Fibroblast of skin of left biceps (primary cell): ENCODE measurements around the gene GCSH.
"Not testable (repeated sequence)": the region's sequence is repeated elsewhere in the genome, so short reads cannot be mapped to it uniquely, and the experiment has no call there.

Experiments used
- DNase-seq, 2 experiments: peaks; one replicate each; pipeline ENCODE4 v3.0.0-alpha.2; 2013; ENCODE audit warnings: low read depth in 2 of 2

GCSH gene

DNA sequence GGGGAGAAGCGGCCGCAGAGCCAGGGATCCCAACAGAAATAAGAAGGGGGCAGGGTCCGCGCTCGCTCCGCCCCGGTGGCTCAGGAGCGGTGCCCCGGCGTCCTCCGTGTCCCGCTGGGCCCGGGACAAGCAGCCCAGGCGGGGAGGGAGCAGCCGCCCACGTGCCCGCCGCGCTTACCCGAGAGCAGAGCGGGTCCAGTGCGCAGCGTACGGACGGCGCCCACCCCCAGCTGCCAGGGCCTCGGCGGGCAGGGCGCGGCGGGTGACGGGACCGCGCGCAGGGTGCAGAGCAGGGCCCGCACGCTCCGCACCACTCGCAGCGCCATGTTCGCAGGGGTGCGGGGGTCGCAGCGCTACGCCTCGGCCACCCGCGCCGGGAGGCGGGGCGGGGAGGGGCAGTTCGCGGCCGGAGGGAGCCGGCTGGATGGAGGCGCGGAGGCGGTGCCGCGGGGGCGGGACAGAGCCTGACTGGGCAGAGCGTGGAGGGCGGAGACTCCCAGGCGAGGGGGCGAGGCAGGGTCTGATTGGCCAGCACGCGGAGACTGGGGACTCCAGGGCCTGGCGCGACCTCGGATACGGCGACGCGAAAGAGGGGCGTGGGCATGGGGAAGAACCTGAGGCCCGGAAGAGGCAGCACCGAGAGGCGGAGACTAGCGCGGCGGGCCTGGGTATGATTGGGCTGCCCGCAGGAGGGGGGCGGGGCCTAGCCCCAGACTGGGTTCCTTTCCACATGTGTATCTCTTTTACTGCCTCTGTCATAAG lies at the start of gene GCSH:
GCSH (minus strand) TSS at position 443 of the 762 bp plus-strand sequence; CDS start at position 326, 117 bp downstream.
- peak; percentile 94 for DNase-seq

DNA sequence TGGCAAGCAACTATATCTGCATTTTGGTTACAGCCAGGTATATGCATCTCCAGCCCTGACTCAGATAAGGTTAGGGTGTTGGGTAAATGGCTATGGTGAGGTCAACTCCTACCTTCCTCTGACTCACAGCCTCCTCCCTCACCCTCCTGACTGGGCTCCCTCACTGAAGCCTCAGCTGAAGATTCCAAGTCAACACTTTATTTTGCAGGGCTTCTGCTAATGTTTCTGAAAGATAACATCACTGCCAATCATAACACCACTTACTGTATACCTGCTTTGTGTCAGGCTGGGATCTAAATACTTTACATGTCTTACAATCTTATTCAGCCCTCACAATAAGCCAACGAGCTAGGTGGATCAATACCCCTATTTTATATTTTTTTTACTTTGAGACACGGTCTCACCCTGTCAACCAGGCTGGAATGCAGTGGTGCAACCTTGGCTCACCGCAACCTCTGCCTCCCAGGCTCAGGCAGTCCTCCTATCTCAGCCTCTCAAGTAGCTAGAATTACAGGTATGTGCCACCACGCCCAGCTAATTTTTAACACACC lies 47.8 kb upstream of the GCSH start:
- DNase-seq = no peak

DNA sequence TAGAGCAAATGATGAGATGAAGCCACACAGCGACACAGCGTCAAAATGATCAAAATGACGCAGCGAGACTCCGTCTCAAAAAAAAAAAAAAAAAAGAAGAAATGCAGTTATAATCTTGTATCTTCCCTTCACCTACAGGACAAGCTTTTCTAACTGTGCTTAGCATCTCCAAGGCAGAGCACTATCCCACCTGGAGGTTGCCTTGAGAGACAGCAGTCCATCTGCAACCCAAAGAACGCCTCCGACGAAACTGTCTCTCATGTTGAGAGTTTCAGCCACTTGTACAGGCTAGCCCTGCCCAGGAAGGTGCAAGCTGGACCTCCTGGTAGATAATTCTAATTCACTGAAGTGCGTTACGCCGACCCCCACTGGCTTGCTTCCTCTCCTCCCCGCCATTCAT lies 46.7 kb upstream of the GCSH start:
- DNase-seq = no peak

DNA sequence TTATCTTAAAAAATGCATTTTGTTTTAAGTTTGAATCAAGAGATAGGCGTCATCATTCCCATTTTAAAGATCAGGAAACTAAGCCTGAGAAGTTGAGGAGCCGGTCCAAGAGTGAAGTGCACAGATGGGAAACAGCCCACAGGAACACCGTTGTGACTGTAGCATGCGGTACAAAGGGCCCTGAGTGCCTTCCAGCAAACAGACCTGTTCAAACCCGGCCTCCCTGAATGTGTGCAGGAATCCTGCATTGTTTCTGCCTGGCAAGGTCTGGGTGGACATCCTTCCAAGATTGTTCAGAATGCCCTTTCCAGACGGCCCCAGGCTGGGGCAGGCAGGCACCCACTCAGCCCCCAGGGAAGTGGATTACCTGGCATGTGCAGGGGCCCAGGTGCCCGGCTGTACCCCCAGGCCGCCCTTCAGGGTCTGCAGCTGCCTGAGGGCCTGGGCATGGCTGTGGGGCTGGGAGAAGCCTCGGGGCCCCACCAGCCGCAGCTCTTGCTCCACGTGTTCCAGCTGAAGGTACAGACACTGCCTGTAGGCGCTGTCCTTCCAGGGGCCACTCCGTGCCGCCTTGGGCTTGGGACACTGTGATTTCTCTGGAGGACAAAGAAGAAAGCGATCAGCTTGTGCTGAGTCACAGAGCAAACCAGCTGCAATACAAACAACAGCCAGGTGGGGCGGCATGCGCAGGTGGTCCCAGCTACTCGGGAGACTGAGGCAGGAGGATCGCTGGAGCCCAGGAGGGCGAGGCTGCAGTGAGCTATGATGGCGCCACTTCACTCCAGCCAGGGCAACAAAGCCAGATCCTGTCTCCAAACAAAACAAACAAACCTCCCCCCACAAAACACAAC lies 45.0 kb upstream of the GCSH start:
- no peak for DNase-seq

DNA sequence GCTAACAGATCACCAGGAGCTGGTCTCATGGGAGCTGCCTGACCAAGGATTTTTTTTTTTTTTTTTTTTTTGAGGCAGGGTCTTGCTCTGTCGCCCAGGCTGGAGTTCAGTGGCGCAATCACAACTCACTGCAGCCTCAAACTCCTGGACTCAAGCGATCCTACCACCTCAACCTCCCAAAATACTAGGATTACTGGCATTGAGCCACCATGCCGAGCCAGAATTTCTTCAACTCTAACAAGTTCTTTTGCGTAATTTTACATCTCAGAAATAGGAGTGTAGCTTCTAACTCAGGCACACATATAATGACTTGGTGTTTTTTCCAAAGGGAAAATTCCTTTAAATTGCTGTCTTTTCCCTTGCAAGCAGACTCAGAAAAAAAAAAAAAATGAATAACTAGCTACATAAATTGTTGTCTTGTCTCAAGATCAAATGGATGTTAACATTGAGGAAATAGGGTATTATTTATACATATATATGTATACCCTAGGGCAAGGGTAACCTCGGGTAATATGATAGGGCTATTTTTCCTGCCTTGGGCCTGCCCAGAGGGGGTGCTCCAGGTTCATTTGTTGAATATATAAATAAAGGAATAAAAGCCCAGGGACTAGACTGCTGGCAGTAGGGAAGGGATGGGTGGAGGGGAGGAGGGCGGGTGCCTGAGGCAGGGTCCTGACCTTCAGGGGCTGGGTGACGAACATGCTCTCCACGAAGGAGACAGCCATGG lies 42.8 kb upstream of the GCSH start:
- no peak for DNase-seq

DNA sequence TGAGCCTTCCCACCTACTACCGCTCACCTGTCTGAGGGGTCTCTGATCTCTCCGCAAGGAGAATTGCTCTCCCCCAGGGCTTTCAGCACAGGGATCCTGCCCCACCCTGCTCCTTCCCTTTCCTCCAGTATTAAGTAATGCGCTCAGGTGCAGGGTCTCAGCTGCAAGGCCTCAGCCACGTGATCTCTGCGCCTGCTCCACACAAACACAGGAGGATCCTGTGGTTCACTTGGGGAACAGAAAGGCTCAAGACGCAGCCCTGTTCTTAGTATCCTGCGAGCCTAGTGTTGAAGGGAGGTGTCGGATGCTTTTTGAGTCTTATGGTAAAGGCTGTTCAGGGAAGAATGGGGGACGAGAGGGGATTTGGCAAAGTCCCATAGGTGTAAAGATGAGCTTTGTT lies 41.6 kb upstream of the GCSH start:
- DNase-seq = no peak

DNA sequence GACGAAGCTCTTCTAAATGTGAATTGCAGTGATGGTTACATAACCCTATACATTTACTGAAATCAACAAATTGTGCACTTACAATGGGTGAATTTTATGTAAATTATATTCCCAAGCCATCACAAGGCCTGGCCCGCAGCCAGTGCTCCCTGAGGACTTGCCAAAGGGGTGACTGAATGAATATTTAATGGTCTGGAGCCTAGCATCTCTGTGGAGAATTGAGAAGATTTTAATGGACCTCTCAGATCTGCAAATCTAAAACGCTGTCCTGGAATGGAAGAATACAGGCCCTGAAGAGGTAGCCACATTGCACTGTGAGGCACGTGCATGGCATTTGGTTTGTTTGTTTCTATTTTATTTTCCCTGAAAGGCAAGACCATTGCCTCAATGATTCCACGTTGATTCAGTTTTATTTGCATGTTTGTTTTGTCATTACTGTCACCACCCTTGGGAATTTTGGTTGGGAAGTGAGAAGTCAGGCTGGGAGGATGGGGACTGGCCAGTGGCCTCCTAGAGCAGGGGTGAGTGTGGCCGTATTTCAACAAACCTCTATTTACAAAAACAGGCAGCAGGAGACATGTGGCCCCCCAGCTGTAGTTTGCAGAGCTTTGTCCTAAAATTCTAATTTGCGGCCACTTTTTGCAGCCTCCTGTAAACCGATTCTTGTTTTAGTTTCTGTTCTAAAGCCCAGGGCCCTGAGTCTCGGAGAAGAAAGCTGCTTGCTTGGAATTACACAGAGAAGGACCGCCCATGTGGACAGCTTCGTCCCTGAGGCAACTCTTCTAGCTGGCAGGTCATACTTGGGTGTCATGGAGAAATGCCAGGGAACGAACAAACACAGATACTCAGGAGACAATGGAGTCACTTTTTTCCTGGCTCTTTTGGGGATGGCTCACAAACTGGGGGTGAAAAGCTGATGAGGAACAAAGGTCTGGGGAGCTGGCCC lies 40.5 kb upstream of the GCSH start:
- no peak for DNase-seq

DNA sequence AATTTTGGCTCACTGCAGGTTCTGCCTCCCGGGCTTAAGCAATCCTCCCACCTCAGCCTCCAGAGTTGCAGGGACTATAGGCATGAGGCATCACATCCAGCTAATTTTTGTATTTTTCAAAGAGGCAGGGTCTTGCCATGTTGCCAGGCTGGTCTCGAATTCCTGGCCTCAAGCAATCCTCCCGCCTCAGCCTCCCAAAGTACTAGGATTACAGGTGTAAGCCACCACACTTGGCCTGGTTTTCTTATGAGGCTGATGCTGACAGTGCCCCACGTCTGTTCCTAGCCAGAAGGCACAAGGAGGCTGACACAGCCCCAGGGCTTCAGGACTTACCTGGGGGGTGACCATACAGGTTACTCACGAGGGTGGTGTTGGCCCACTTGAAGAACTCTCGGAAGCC lies 33.9 kb upstream of the GCSH start:
- no peak for DNase-seq

DNA sequence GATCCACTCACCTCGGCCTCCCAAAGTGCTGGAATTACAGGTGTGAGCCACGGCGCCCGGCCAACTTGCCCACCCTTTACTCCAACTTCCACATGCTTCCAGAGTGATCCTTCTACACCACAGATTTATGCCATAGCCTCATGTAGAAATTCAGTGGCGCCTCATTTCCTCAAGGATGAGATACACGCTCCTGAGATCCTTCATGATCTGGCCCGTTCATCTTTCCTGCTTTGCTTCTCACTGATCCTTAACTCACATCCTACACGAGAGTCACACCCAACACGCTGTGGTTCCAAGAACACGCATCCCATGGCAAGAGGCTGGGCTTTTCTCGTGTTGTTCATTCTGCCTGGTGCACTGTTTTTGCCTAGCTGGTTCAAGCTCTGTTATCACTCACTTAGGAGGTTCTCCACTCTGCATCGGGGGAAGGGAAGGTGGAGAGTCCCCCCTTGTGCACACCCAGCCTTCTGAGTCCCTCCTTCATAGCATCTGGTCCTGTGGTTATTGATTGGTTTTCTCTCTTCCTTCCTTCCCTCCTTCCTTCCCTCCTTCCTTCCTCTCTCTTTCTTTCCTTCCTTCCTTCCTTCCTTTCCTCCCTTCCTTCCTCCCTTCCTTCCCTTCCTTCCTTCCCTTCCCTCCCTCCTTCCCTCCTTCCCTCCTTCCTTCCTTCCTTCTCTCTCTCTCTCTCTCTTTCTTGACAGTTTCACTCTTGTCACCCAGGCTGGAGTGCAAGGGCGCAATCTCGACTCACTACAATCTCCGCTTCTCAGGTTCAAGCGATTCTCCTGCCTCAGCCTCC lies 32.7 kb upstream of the GCSH start:
- no peak for DNase-seq

DNA sequence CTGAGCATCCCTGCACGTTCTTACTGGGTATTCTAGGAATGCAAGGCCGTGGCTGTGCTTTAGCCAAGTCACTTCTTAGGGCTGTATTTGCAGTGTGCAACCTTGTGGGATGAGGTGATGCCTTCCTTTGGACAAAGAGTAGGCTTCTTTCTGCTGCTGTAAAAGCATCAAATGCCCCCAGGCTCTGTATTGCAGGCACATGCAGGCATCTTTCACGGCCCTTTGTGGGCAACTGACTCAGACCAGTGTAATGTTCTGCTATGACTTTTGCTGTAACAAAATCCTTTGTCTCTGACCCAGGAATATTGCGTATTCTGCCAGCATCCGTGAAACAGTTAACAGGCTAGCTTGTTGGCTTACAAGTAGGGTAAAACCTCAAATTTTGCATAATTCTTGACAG lies 30.9 kb upstream of the GCSH start:
- DNase-seq = no peak

DNA sequence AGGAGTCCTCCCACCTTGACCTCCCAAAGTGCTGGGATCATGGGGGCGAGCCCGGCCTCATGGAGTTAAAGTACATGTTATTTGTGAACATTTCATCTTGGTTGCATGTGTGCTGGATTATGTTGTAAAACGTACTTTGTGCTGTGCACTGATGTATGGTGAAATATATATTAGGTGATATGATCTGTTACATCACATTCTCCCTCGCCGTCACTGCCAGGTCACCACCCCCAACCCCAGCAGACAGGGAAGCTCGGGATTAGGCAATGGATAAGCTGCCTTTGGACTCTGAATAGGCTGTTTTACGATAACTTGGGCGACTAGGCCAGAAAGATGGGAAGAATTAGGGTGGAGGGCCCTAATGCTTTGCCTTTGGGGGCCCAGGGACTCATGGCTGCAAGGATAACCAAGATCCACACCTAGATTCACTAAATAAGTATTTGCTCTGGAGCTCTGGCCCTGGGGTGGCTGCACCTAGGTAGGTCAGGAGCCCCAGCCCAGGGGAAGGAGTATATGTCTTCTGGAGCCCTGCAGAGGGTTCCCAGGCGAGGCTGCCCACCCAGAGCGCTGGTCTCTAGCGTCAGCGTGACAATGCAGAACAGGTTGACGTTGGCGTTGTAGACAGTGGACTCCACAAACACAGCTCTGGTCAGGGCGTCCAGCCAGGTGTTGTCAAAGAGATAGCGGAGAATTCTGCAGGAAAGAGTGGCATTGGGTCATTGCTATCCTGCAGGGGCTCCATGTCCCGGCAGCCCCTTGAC lies 27.1 kb upstream of the GCSH start:
- DNase-seq = no peak

DNA sequence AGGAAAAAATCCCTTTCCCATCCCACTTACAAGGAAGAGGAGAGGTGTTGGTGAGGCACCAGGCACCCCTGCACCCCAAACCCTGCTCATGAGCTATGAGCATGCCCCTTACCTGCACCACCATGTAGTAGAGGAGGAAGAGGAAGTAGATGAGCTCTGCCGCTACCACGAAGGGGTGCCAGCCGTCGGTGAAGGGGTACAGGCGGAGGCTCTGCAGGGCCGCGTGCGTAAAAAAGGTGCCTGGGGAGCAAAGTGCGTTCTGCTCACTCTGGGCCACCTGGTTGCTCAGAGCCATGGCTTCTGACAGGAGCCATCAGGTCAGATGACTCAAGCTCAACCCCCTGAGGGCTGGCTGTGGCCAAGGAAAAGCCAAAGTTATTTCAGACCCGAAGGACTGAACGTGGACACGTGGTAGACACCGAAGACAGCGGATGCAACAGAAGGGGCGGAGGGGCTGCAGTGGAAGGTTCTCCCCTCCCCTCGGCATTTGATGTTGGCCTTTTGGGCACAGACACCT lies 25.3 kb upstream of the GCSH start:
- no peak for DNase-seq

DNA sequence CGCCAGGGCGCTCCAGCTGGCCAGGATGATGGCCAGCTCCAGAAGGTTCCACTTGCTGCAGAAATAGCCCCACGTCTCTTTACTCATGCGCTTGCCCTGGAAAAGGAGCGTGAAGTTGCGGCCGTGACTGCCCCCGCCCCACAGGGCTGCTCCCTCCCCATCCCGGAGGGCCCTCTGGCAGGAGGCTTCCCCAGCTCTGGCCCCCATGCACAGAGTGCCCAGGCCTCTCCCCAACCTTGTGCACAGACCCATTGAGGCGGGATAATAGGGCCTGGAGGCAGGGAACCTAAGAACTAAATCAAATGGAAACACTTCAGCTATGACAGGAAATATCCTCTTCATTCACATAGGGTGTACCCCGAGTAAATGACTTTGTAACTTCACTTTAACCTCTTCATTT lies 21.2 kb upstream of the GCSH start:
- DNase-seq = no peak

DNA sequence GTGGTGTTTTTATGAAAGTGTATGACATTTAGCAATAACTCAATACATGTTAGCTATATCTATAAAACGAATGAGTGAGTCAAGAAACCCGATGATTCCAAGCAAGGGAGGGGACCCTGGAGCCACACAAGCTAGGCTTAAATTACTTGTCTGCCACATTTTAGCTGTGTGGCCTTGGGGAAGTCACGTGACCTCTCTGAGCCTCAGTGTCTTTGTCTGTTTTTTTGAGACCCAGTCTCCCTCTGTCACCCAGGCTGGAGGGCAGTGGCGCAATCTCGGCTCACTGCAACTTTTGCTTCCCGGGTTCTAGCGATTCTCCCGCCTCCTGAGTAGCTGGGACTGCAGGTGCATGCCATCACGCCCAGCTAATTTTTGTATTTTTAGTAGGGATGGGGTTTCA lies 20.1 kb upstream of the GCSH start:
- DNase-seq = no peak

DNA sequence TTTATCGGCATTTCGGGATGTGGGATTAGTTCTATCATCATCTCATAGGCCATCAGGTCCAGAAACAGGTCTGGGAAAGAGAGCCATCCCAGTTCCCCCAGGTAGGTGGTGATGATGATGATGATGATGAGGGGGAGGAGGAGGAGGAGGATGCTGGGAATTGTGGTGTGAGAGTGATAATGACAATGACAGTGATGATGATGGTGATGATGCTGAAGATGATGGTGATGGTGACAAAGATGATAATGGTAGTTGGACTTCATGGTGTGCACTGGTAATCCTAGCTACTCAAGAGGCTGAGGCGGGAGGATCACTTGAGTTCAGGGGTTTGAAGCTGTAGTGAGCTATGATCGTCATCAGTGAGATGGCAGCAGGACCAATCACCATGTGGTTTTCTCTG lies 16.3 kb upstream of the GCSH start:
- no peak for DNase-seq

DNA sequence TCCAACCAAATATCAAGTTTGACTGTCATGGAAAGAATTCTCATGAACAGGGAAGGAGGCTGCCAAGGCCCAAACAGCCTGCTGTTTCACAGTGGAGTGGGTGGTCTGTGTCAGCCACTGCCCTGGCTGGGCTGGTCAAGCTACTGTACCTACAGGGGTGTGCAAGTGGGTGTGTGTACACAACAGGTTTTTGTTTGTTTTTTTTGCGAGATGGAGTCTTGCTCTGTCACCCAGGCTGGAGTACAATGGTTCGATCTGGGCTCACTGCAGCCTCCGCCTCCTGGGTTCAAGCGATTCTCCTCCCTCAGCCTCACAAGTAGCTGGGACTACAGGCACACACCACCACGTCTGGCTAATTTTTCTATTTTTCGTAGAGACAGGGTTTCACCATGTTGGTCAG lies 13.1 kb upstream of the GCSH start:
- DNase-seq = not testable (repeated sequence)

DNA sequence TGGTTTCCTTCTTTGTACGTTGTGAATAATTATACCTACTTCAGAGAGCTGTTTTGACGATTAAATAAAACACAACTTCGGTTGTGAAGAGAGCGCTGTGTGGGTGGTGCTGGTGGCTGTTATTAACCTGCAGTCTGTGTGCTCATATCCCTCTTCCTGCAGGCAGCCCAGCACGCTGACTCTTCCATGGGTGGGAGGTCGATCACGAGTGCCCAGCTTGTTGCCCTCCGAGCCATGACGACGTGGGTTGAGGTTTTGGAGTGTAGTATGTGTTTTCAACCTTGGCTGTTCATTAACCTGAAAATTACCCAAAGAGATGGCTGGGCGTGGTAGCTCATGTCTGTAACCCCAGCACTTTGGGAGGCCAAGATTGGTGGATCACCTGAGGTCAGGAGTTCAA lies 11.3 kb upstream of the GCSH start:
- no peak for DNase-seq

DNA sequence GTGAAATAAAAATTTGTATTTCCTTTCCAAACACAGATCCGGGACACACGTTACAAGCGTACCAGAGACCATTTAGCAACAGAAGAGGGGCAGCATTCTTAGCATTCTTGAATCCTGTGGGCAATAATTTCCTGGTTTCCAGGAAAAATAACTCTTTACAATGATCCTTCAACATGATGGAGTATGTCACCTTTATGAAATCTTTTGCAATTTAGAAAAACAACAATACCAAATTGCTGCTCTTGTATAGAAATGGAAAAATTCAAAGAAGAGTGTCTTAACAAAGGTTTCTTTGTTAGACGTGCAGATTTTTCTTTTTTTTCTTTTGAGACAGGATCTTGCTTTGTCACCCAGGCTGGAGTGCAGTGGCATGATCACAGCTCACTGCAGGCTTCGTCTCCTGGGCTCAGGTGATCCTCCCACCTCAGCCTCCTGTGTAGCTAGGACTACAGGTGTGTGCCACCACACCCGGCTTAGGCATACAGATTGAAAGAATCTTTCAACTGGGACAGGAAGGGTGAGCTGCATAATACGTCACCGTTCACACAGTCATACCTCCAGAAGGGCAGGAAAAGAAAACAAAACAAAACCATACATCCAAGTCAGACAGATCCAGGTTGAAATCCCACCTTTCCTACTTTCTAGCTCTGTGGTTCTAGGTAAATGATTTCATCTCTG lies 10.8 kb upstream of the GCSH start:
- no peak for DNase-seq

DNA sequence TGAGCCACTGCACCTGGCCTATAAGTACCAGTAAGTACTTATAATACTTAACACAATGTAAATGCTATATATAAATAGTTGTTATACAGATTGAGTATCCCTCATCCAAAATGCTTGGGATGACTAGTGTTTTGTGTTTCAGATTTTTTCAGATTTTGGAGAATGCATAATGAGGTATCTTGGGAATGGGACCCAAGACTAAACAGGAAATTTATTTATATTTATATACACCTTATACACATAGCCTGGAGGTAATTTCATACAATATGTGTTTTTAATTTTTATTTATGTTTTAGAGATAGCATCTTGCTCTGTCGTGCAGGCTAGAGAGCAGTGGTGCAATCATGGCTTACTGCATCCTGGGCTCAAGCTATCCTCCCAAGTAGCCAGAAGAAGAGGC lies 9.8 kb upstream of the GCSH start:
- DNase-seq = no peak
